ENCODE measurements around the gene TNFSF11.
A peak's percentile ranks its signal among the peaks of the same experiment; 100 is the strongest.

The TNFSF11 gene

DNA sequence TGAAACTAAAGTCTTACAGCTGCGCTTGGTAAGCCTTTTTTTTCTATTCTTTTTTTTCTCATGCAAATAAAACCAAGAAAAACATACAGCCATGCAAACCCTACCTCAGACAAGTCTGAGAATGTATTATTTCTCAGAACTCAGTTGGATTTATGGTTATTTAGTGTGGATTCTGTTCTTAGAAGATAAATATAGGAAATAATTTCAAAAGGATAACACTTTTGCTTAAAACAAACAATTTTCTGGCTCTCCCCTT is 40.7 kb upstream of the TNFSF11 start:
- no peak overlapping the region for H3K4me3 ChIP-seq (replicated peaks; ENCODE audit: low read depth, low read length)
- DNase-seq (ENCODE audit: low read depth), result no peak
- no peak for TF ChIP-seq CTCF (IDR thresholded peaks at IDR 0.05; ENCODE audit: low read length, missing control alignments)

DNA sequence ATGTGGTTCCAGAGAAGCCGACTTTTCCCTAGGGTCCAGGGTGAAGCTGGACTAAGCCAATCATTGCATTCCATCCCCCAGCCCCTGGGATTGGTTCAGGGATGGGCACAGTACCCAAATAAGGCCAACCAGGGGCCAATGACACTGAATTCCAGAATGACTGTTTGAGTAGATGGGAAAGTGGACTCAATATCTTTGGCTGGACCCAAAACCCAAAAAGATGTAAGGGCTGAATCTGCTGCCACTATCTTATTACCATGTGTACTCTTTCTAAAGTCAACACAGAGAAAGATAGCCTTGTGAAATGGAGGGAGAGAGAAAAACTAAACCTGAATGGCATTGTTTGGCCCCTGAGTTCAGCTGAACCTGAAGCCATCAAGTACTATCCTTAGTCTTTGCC is 39.2 kb upstream of the TNFSF11 start:
- TF ChIP-seq CTCF (IDR thresholded peaks at IDR 0.05; ENCODE audit: low read length, missing control alignments), result no peak
- no peak overlapping the region for H3K4me3 ChIP-seq (replicated peaks; ENCODE audit: low read depth, low read length)
- no peak for DNase-seq (ENCODE audit: low read depth)

DNA sequence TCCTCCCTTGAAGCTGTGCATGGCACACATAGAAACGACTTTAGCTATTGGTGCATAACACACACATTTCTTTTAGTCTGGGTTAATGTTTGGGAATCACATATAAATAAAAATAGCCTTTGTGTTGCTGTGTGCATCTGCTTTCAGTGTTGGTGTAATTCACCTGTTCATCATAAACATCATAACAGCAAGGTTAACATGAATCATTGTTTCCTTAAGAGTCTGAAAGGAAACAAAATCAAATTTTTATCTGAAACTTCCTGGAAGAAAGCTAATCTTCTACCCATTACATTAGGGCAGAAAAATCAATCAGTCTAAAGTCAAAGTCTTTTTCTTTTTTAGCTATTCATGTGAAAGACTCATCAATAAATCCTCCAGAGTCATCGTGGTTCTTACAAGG is 35.0 kb upstream of the TNFSF11 start:
- H3K4me3 ChIP-seq (replicated peaks; ENCODE audit: low read depth, low read length), result no peak overlapping the region
- DNase-seq (ENCODE audit: low read depth), result no peak
- TF ChIP-seq CTCF (IDR thresholded peaks at IDR 0.05; ENCODE audit: low read length, missing control alignments), result no peak

GRCh38 chr13:42539670-42540069 is 34.3 kb upstream of the TNFSF11 start:
- H3K4me3 ChIP-seq (replicated peaks; ENCODE audit: low read depth, low read length), result no peak overlapping the region
- TF ChIP-seq CTCF (IDR thresholded peaks at IDR 0.05; ENCODE audit: low read length, missing control alignments), result no peak
- peak; percentile 78 for DNase-seq (ENCODE audit: low read depth)

- DNase-seq (ENCODE audit: low read depth), result no peak
- no peak overlapping the region for H3K4me3 ChIP-seq (replicated peaks; ENCODE audit: low read depth, low read length)
- TF ChIP-seq CTCF (IDR thresholded peaks at IDR 0.05; ENCODE audit: low read length, missing control alignments), result no peak
These were observed 30.6 kb upstream of the TNFSF11 start for GRCh38 chr13:42543215-42543797.

DNA sequence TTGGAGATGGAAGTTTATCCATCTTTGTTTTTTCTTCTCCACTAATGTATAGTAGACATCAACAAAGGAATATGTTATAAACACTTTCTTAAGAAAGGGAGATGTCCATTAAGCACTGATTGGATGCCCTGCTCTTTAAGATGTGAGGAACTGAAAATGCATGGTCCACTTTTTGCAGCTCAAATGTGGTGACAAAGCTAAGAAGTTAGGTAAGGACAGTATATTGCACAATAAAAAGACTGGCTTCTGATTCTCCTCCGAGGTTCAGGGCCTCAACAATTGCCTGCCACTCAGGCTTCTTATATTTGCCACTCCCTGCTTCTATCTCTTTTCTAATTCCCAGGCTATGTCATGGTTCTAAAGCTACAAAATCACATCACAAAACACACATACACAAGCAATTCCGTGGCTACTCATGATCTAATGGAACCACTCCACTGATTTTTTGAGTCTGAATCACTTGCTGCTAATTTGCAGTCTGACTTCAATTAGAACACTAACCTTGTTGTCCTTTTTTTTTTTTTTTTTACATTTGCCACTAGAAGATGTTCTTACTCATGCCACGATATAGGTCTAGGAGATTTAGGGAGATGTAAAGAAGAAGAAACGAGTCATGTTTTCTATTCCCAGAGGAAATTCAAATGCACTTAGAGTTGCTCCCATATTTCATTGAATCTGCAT is 29.6 kb upstream of the TNFSF11 start:
- H3K4me3 ChIP-seq (replicated peaks; ENCODE audit: low read depth, low read length), result no peak overlapping the region
- no peak for DNase-seq (ENCODE audit: low read depth)
- no peak for TF ChIP-seq CTCF (IDR thresholded peaks at IDR 0.05; ENCODE audit: low read length, missing control alignments)

- H3K4me3 ChIP-seq (replicated peaks; ENCODE audit: low read depth, low read length), result no peak overlapping the region
- TF ChIP-seq CTCF (IDR thresholded peaks at IDR 0.05; ENCODE audit: low read length, missing control alignments), result no peak
- DNase-seq (ENCODE audit: low read depth), result no peak
These were observed 28.1 kb upstream of the TNFSF11 start for GRCh38 chr13:42545842-42546241.
